MM.1S (cell line): Measurements from ENCODE around the gene TTLL4.

Experiments used
- DNase-seq: peaks from one replicate; pipeline ENCODE4 v3.0.0-alpha.2; 2015
- H2AFZ ChIP-seq: fragments of 300-600 bp; sonication (generic); 2 replicates; pipeline ENCODE4 v1.6.0; 2016; ENCODE audit warnings: antibody characterized with exemption, low read length
- H3F3A ChIP-seq: fragments of 300-600 bp; sonication (generic); 2 replicates; pipeline ENCODE4 v1.6.1; 2016; ENCODE audit warnings: mild to moderate bottlenecking, antibody characterized with exemption, low read length, moderate library complexity, mixed read lengths; ENCODE audit not compliant: insufficient read depth
- H3K27ac ChIP-seq: fragments of 300-600 bp; sonication (generic); 2 replicates; pipeline ENCODE4 v1.5.1; 2016; ENCODE audit warnings: mild to moderate bottlenecking, low read length
- H3K27me3 ChIP-seq: fragments of 300-600 bp; sonication (generic); replicated peaks from 2 replicates; pipeline ENCODE4 v1.6.0; 2016; ENCODE audit warnings: low read length; ENCODE audit not compliant: insufficient read depth
- H3K36me3 ChIP-seq: fragments of 300-600 bp; sonication (generic); replicated peaks from 2 replicates; pipeline ENCODE4 v1.6.1; 2016; ENCODE audit warnings: mild to moderate bottlenecking, low read length, mixed read lengths; ENCODE audit not compliant: insufficient read depth
- H3K4me1 ChIP-seq: fragments of 300-600 bp; sonication (generic); 2 replicates; pipeline ENCODE4 v1.6.1; 2016; ENCODE audit warnings: low read length, mixed read lengths
- H3K4me2 ChIP-seq: fragments of 300-600 bp; sonication (generic); 2 replicates; pipeline ENCODE4 v1.6.0; 2016; ENCODE audit warnings: low read depth, low read length
- H3K4me3 ChIP-seq: fragments of 300-600 bp; sonication (generic); 2 replicates; pipeline ENCODE4 v1.5.1; 2016; ENCODE audit warnings: low read length, mixed read lengths
- H3K79me2 ChIP-seq: fragments of 300-600 bp; sonication (generic); 2 replicates; pipeline ENCODE4 v1.6.1; 2016; ENCODE audit warnings: mixed run types, low read length, mixed read lengths
- H3K9ac ChIP-seq: fragments of 300-600 bp; sonication (generic); 2 replicates; pipeline ENCODE4 v1.6.1; 2016; ENCODE audit warnings: low read length, mixed read lengths
- H3K9me2 ChIP-seq: fragments of 300-600 bp; sonication (generic); replicated peaks from 2 replicates; pipeline ENCODE4 v1.6.1; 2016; ENCODE audit warnings: mild to moderate bottlenecking, low read length, mixed read lengths; ENCODE audit not compliant: insufficient read depth
- H3K9me3 ChIP-seq: fragments of 300-600 bp; sonication (generic); replicated peaks from 2 replicates; pipeline ENCODE4 v1.6.1; 2016; ENCODE audit warnings: mild to moderate bottlenecking, low read length, mixed read lengths; ENCODE audit not compliant: insufficient read depth
- H4K20me1 ChIP-seq: fragments of 300-600 bp; sonication (generic); 2 replicates; pipeline ENCODE4 v1.6.1; 2016; ENCODE audit warnings: mild to moderate bottlenecking, low read length, moderate library complexity, mixed read lengths; ENCODE audit not compliant: insufficient read depth
- EZH2 ChIP-seq: fragments of 300-600 bp; sonication (generic); optimal IDR thresholded peaks from 2 replicates; pipeline ENCODE3; 2017; ENCODE audit warnings: low read depth, mild to moderate bottlenecking, antibody characterized with exemption, low read length, mixed read lengths
- EZH2phosphoT487 ChIP-seq: fragments of 300-600 bp; sonication (generic); IDR thresholded peaks from 2 replicates; pipeline ENCODE4 v1.6.1; 2018; ENCODE audit warnings: antibody characterized with exemption, low read length
- TF ChIP-seq, protein P1 (sequence below): fragments of 300-600 bp; sonication (generic); IDR thresholded peaks from 2 replicates; pipeline ENCODE4 v1.5.1; 2016; ENCODE audit warnings: antibody characterized with exemption, low read length, mixed read lengths

TTLL4 gene

DNA sequence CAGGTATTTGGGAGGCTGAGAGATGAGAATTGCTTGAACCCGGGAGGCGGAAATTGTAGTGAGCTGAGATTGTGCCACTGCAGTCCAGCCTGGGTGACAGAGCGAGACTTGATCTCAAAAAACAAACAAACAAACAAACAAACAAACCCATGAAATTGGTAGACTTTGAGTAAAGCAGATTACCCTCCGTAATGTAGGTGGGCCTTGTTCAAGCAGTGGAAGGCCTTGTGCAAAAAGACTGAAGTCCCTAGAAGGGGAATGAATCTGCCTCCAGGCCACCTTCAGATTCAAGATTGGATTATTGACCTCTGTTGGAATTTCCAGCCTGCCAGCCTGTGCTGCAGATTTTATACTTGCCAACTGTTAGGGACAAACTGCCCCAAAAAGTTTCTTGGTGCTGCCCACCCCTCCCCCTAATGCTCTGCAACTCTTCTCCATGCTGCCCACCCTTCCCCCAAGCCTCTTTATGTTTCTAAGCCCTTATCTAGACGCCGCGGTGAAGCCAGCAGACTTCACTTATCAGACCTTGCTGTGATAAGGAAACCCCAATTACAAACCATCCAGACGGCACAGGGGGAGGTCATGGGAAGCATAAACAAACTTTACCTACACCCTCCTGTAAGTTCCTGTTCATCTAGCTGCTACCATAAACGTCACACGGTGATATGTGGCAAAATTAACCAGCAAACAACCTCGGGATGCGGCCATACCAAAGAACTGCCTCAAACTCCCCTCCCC, 88.3 kb downstream of the TTLL4 start:
- no peaks in the 10 kb centered on the region for H3K4me1 ChIP-seq
- H3K27ac ChIP-seq = no peak overlapping the region
- no peaks in the 10 kb centered on the region for H3K79me2 ChIP-seq
- DNase-seq = no peak
- no peak for TF ChIP-seq EZH2
- TF ChIP-seq, protein P1, sequence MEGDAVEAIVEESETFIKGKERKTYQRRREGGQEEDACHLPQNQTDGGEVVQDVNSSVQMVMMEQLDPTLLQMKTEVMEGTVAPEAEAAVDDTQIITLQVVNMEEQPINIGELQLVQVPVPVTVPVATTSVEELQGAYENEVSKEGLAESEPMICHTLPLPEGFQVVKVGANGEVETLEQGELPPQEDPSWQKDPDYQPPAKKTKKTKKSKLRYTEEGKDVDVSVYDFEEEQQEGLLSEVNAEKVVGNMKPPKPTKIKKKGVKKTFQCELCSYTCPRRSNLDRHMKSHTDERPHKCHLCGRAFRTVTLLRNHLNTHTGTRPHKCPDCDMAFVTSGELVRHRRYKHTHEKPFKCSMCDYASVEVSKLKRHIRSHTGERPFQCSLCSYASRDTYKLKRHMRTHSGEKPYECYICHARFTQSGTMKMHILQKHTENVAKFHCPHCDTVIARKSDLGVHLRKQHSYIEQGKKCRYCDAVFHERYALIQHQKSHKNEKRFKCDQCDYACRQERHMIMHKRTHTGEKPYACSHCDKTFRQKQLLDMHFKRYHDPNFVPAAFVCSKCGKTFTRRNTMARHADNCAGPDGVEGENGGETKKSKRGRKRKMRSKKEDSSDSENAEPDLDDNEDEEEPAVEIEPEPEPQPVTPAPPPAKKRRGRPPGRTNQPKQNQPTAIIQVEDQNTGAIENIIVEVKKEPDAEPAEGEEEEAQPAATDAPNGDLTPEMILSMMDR = no peak
- H3K36me3 ChIP-seq = no peaks in the 10 kb centered on the region
- H3F3A ChIP-seq = no peaks in the 10 kb centered on the region
- H3K4me2 ChIP-seq = no peak overlapping the region
- no peaks in the 10 kb centered on the region for H3K9me3 ChIP-seq
- H3K9me2 ChIP-seq = no peaks in the 10 kb centered on the region
- no peak overlapping the region for H3K4me3 ChIP-seq
- H3K9ac ChIP-seq = no peak overlapping the region
- H3K27me3 ChIP-seq = no peaks in the 10 kb centered on the region
- no peaks in the 10 kb centered on the region for H4K20me1 ChIP-seq
- H2AFZ ChIP-seq = no peak overlapping the region

DNA sequence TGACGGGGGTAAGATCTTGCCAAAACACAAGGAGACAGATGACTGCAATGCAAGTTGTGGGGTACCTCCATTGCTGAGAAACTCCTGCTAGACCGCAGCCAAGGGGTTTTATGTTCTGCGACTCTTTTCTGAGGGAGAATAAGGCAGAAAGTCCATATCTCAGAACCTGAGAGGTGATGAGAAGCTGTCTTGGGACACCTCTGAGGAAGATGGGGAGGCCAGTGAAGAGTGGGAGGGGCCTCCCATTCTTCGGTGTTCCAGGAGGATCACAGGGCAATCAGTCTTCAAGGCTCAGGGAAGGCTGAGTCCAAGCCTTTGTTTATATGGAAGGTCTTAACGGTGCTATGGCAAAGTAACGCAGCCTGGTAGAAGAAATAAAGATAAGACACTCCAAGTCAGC, 89.4 kb downstream of the TTLL4 start:
- no peak overlapping the region for H2AFZ ChIP-seq
- no peak for DNase-seq
- H3K27me3 ChIP-seq = no peaks in the 10 kb centered on the region
- no peaks in the 10 kb centered on the region for H3F3A ChIP-seq
- H4K20me1 ChIP-seq = no peaks in the 10 kb centered on the region
- H3K9me2 ChIP-seq = no peaks in the 10 kb centered on the region
- TF ChIP-seq EZH2 (no peak), EZH2phosphoT487 (no peak)
- TF ChIP-seq, protein P1 = no peak
- no peak overlapping the region for H3K9ac ChIP-seq
- no peaks in the 10 kb centered on the region for H3K79me2 ChIP-seq
- H3K36me3 ChIP-seq = no peaks in the 10 kb centered on the region
- H3K27ac ChIP-seq = no peak overlapping the region
- H3K4me1 ChIP-seq = no peaks in the 10 kb centered on the region
- no peaks in the 10 kb centered on the region for H3K9me3 ChIP-seq
- H3K4me2 ChIP-seq = no peak overlapping the region
- H3K4me3 ChIP-seq = no peak overlapping the region

DNA sequence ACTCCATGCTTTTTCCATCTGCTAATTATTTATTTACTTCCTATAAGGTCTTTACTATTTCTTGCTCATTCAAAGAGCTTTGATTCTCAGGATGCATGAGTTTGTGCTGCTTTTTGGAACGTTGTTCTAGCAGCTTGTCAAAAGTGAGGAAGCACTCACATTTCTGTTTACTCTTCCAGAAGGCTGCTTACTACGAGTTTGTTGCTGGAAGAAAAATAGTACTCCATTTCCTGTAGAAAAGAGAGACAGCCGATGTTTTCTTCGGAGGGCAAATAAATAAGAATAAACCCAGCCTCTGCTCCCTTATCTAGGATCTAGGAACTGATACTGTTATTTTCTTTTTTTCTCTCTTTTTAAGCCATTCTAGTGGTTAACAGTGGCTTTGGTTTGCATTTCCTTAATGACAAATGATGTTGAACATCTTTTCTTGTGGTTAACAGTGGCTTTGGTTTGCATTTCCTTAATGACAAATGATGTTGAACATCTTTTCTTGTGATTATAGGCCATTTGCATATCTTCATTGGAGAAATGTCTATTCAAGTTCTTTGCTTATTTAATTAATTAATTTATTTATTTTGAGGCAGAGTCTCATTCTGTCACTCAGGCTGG, 91.9 kb downstream of the TTLL4 start:
- H3K36me3 ChIP-seq = no peaks in the 10 kb centered on the region
- H3K9ac ChIP-seq = no peak overlapping the region
- DNase-seq = peak; percentile 17

More for the DNA sequence above, 91.9 kb downstream of the TTLL4 start:
- H3K9me3 ChIP-seq = no peaks in the 10 kb centered on the region
- H3K27me3 ChIP-seq = no peaks in the 10 kb centered on the region
- no peaks in the 10 kb centered on the region for H3K9me2 ChIP-seq
- H4K20me1 ChIP-seq = no peaks in the 10 kb centered on the region
- H3K4me1 ChIP-seq = no peaks in the 10 kb centered on the region
- no peak overlapping the region for H3K4me3 ChIP-seq
- no peaks in the 10 kb centered on the region for H3K79me2 ChIP-seq
- no peak for TF ChIP-seq EZH2
- TF ChIP-seq, protein P1 = no peak
- TF ChIP-seq EZH2phosphoT487 = no peak
- no peak overlapping the region for H3K27ac ChIP-seq
- no peak overlapping the region for H2AFZ ChIP-seq
- H3F3A ChIP-seq = no peaks in the 10 kb centered on the region
- no peak overlapping the region for H3K4me2 ChIP-seq
